HepG2 (cell line): Measurements from ENCODE around the gene XPO1. TPM values are rescaled to one million over a fixed set of nuclear protein-coding genes. Genes with fewer than 3 reads are reported as not detected.
A peak's percentile ranks its signal among the peaks of the same experiment; 100 is the strongest.

ENCODE experiments used
- GABPB1 ChIP-seq: IDR thresholded peaks from 2 replicates; pipeline ENCODE4 v1.6.1; 2016; ENCODE audit warnings: mild to moderate bottlenecking, missing genetic modification reagents, moderate library complexity, missing compliant biosample characterization
- HMG20A ChIP-seq: IDR thresholded peaks from 2 replicates; pipeline ENCODE4 v1.6.1; 2016; ENCODE audit warnings: borderline replicate concordance
- HMG20B ChIP-seq: conservative IDR thresholded peaks from 2 replicates; pipeline ENCODE4 v1.6.1; 2016; ENCODE audit warnings: missing genetic modification reagents, missing compliant biosample characterization
- KAT7 ChIP-seq: IDR thresholded peaks from 2 replicates; pipeline ENCODE4 v1.6.1; 2018; ENCODE audit warnings: borderline replicate concordance, missing compliant biosample characterization
- PHF8 ChIP-seq: sonication (generic); formaldehyde crosslinking; IDR thresholded peaks from 2 replicates; pipeline ENCODE4 v1.5.0; 2020; ENCODE audit warnings: missing genetic modification reagents
- POLR2G ChIP-seq: fragments of 200-400 bp; formaldehyde crosslinking; IDR thresholded peaks from 2 replicates; pipeline ENCODE4 v1.6.1; 2018; ENCODE audit warnings: mild to moderate bottlenecking, low read depth, low read length, moderate library complexity
- SOX6 ChIP-seq, 2 experiments: fragments of 450-650 bp in 1 of 2; sonication (generic) in 1 of 2; formaldehyde crosslinking in 1 of 2; IDR thresholded peaks; 2 replicates each; pipeline versions ENCODE4 v1.4.0 to v1.6.1; 2017 to 2020; ENCODE audit warnings: antibody characterized with exemption in 1 of 2, mild to moderate bottlenecking in 1 of 2, missing genetic modification reagents in 1 of 2
- TBP ChIP-seq: sonication (generic); formaldehyde crosslinking; IDR thresholded peaks from 2 replicates; pipeline ENCODE4 v1.5.0; 2020; ENCODE audit warnings: missing genetic modification reagents
- TOE1 ChIP-seq: sonication (generic); formaldehyde crosslinking; IDR thresholded peaks from 2 replicates; pipeline ENCODE4 v1.4.0; 2020; ENCODE audit warnings: mild to moderate bottlenecking, missing genetic modification reagents
- ZNF33A ChIP-seq: sonication (generic); formaldehyde crosslinking; IDR thresholded peaks from 2 replicates; pipeline ENCODE4 v1.5.1; 2020; ENCODE audit warnings: missing genetic modification reagents, mild to moderate bottlenecking, moderate library complexity, borderline replicate concordance
- ZNF460 ChIP-seq: sonication (generic); formaldehyde crosslinking; IDR thresholded peaks from 2 replicates; pipeline ENCODE4 v1.5.1; 2020; ENCODE audit warnings: missing genetic modification reagents, mild to moderate bottlenecking, borderline replicate concordance
- ZNF549 ChIP-seq: sonication (generic); formaldehyde crosslinking; IDR thresholded peaks from 2 replicates; pipeline ENCODE4 v1.5.0; 2020; ENCODE audit warnings: missing genetic modification reagents
- ZNF562 ChIP-seq: sonication (generic); formaldehyde crosslinking; IDR thresholded peaks from 2 replicates; pipeline ENCODE4 v1.8.0; 2022; ENCODE audit warnings: missing genetic modification reagents, borderline replicate concordance
- ZNF776 ChIP-seq: sonication (generic); formaldehyde crosslinking; IDR thresholded peaks from 2 replicates; pipeline ENCODE4 v1.4.0; 2020; ENCODE audit warnings: mild to moderate bottlenecking, missing genetic modification reagents
- ZNF792 ChIP-seq: IDR thresholded peaks from 2 replicates; pipeline ENCODE4 v1.6.1; 2016
- ZNF816 ChIP-seq: sonication (generic); formaldehyde crosslinking; IDR thresholded peaks from 2 replicates; pipeline ENCODE4 v1.8.0; 2022; ENCODE audit warnings: missing genetic modification reagents, mild to moderate bottlenecking, borderline replicate concordance
- ZNF879 ChIP-seq: sonication (generic); formaldehyde crosslinking; IDR thresholded peaks from 2 replicates; pipeline ENCODE4 v1.8.1; 2023; ENCODE audit warnings: missing genetic modification reagents
- polyA plus RNA-seq, 8 experiments: library from polyadenylated mRNA; depleted of rRNA in 3 of 8; stranded (reverse) in 7 of 8; unstranded in 1 of 8; fragments of >200 nt; fragmentation: Illumina TruSeq in 4 of 8; extraction: Trizol in 4 of 8; gene quantifications; 2 replicates each; pipeline versions ENCODE4 v1.2.1 to v1.2.3, GENCODE V29; 2011 to 2016; ENCODE audit warnings: low read depth in 4 of 8, missing spikeins in 1 of 8, mixed read lengths in 1 of 8; ENCODE audit not compliant: insufficient read depth in 1 of 8
- total RNA-seq, 5 experiments: library from RNA; depleted of rRNA; stranded (reverse); fragments of >200 nt; fragmentation: Illumina TruSeq; extraction: Trizol; gene quantifications; 2 replicates each; pipeline ENCODE4 v1.2.3, GENCODE V29; 2016; ENCODE audit warnings: low read depth in 1 of 5
- TF ChIP-seq, protein P1 (sequence below): IDR thresholded peaks from 2 replicates; pipeline ENCODE4 v1.6.1; 2016; ENCODE audit warnings: missing genetic modification reagents, missing compliant biosample characterization
- TF ChIP-seq, protein P2 (sequence below): sonication (generic); formaldehyde crosslinking; IDR thresholded peaks from 2 replicates; pipeline ENCODE4 v1.5.0; 2020; ENCODE audit warnings: missing genetic modification reagents, mild to moderate bottlenecking, borderline replicate concordance
- TF ChIP-seq, protein P3 (sequence below): sonication (generic); formaldehyde crosslinking; IDR thresholded peaks from 2 replicates; pipeline ENCODE4 v1.4.0; 2020; ENCODE audit warnings: mild to moderate bottlenecking, missing genetic modification reagents, borderline replicate concordance
- TF ChIP-seq, protein P4 (sequence below): sonication (generic); formaldehyde crosslinking; IDR thresholded peaks from 2 replicates; pipeline ENCODE4 v1.4.0; 2020; ENCODE audit warnings: missing genetic modification reagents, borderline replicate concordance

Gene XPO1
- total and polyA plus RNA-seq, 2 of the 13 experiments (the other 11 are each of a cell fraction or from before 2014, with no cell fraction given), result 67.4 to 212 TPM

DNA sequence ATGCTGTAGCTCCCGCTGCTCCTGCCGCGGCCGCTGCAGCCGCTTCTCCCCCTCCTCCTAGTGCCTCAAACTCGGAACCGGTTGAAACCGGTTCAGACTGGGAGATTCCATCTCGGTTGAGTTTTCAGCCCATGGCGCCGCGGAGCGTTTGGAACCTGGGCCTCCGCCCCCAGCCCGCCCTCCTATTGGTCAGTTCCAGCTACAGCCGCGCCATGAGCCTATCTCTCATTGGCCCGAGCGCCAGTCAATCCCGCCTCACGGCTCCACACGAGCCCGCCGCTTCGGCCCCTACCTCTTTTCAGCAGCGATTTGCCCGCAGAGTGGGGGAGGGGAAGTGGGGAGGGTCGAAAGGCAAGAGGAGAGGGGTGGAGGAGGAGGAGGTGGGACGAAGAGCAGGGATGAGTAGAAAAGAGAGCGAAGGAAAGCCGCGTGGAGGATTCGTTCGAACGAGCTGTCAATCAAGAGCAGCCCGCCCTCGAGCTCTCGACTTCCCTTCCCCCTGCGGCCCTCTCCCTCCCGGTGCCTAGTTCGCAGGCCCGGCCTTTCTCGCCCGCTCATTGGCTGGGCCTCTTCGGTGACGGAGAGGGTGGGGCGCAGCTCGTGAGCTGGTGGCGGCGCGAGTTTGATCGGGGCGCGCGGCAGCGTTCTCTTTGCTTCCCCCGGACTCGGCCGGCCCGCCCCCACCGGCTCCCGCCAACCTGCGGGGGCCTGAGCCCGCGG, at the start of gene XPO1 (continued):
- TF ChIP-seq GABPB1 (CRISPR knock-in tag), result peak; percentile 91
- TF ChIP-seq ZNF879 (CRISPR knock-in tag), result 0 out of 2 replicates have a peak, but pooled peaks have one; percentile 6
- no peak; the same call in 1 of the 2 replicates for TF ChIP-seq ZNF776
- TF ChIP-seq, protein P1, sequence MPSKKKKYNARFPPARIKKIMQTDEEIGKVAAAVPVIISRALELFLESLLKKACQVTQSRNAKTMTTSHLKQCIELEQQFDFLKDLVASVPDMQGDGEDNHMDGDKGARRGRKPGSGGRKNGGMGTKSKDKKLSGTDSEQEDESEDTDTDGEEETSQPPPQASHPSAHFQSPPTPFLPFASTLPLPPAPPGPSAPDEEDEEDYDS (CRISPR knock-in tag), result peak; percentile 69; the same call in 1 of the 2 replicates
- no peak for TF ChIP-seq ZNF549
- peak; percentile 15; the same call in 1 of the 2 replicates for TF ChIP-seq ZNF816 (CRISPR knock-in tag)
- TF ChIP-seq, protein P2, sequence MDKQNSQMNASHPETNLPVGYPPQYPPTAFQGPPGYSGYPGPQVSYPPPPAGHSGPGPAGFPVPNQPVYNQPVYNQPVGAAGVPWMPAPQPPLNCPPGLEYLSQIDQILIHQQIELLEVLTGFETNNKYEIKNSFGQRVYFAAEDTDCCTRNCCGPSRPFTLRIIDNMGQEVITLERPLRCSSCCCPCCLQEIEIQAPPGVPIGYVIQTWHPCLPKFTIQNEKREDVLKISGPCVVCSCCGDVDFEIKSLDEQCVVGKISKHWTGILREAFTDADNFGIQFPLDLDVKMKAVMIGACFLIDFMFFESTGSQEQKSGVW (CRISPR knock-in tag), result no peak
- peak; percentile 92; the same call in 1 of the 2 replicates for TF ChIP-seq PHF8
- TF ChIP-seq TBP (CRISPR knock-in tag), result 0 out of 2 replicates have a peak, but pooled peaks have one; percentile 8
- no peak for TF ChIP-seq SOX6 (IDR thresholded peaks at IDR 0.05)
- no peak; the same call in 1 of the 2 replicates for TF ChIP-seq SOX6 (CRISPR knock-in tag; IDR thresholded peaks at IDR 0.05)
- TF ChIP-seq ZNF33A, result no peak
- TF ChIP-seq KAT7 (CRISPR knock-in tag), result peak; percentile 84; the same call in 1 of the 2 replicates
- TF ChIP-seq ZNF792 (CRISPR knock-in tag), result peak; percentile 46
- TF ChIP-seq, protein P3, sequence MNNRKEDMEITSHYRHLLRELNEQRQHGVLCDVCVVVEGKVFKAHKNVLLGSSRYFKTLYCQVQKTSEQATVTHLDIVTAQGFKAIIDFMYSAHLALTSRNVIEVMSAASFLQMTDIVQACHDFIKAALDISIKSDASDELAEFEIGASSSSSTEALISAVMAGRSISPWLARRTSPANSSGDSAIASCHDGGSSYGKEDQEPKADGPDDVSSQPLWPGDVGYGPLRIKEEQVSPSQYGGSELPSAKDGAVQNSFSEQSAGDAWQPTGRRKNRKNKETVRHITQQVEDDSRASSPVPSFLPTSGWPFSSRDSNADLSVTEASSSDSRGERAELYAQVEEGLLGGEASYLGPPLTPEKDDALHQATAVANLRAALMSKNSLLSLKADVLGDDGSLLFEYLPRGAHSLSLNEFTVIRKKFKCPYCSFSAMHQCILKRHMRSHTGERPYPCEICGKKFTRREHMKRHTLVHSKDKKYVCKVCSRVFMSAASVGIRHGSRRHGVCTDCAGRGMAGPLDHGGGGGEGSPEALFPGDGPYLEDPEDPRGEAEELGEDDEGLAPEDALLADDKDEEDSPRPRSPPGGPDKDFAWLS (CRISPR knock-in tag), result no peak
- no peak for TF ChIP-seq ZNF562 (CRISPR knock-in tag)
- TF ChIP-seq POLR2G, result peak; percentile 93
- no peak; the same call in 1 of the 2 replicates for TF ChIP-seq TOE1 (CRISPR knock-in tag)
- TF ChIP-seq ZNF460 (CRISPR knock-in tag), result no peak; the same call in 1 of the 2 replicates
- TF ChIP-seq, protein P4, sequence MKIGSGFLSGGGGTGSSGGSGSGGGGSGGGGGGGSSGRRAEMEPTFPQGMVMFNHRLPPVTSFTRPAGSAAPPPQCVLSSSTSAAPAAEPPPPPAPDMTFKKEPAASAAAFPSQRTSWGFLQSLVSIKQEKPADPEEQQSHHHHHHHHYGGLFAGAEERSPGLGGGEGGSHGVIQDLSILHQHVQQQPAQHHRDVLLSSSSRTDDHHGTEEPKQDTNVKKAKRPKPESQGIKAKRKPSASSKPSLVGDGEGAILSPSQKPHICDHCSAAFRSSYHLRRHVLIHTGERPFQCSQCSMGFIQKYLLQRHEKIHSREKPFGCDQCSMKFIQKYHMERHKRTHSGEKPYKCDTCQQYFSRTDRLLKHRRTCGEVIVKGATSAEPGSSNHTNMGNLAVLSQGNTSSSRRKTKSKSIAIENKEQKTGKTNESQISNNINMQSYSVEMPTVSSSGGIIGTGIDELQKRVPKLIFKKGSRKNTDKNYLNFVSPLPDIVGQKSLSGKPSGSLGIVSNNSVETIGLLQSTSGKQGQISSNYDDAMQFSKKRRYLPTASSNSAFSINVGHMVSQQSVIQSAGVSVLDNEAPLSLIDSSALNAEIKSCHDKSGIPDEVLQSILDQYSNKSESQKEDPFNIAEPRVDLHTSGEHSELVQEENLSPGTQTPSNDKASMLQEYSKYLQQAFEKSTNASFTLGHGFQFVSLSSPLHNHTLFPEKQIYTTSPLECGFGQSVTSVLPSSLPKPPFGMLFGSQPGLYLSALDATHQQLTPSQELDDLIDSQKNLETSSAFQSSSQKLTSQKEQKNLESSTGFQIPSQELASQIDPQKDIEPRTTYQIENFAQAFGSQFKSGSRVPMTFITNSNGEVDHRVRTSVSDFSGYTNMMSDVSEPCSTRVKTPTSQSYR (CRISPR knock-in tag), result peak; percentile 97
- no peak for TF ChIP-seq HMG20A (CRISPR knock-in tag)
- 0 out of 2 replicates have a peak, but pooled peaks have one; percentile 30 for TF ChIP-seq HMG20B (CRISPR knock-in tag)
